Natural killer cell treated with Interleukin-12 subunit alpha and Interleukin-12 subunit beta and Interleukin-15 and Interleukin-18, amount 100 ng/mL, for 72 hours (primary cell): ENCODE data around the gene SLC9B2. TPM values are rescaled to one million over a fixed set of nuclear protein-coding genes. Genes with fewer than 3 reads are reported as not detected.
"Not testable (repeated sequence)": the region's sequence is repeated elsewhere in the genome, so short reads cannot be mapped to it uniquely, and the experiment has no call there.

Experiments used
- ATAC-seq, 2 donors: fragments of 150-1000 bp; cut with Tn5 transposase in 1 of 2; sonication (Bioruptor Pico), chemical (Tn5 transposase) in 1 of 2; 2 replicates each; pipeline ENCODE4 v1.10.0; 2021
- DNase-seq: peaks from one replicate; pipeline ENCODE4 v3.0.0; 2022; ENCODE audit warnings: low spot score
- H3K27ac Mint-ChIP-seq, 2 donors: 1 replicate in 1 of 2; 2 replicates in 1 of 2; pipeline ENCODE4 v1.8.0; 2022; ENCODE audit warnings: mixed read lengths in 2 of 2, mild to moderate bottlenecking in 1 of 2, moderate library complexity in 1 of 2
- H3K27me3 Mint-ChIP-seq, 2 donors: 1 replicate in 1 of 2; 2 replicates in 1 of 2; pipeline ENCODE4 v1.8.0; 2022; ENCODE audit warnings: mixed read lengths in 2 of 2
- H3K36me3 Mint-ChIP-seq: one replicate; pipeline ENCODE4 v1.8.0; 2022; ENCODE audit warnings: mixed read lengths
- H3K4me1 Mint-ChIP-seq, 2 donors: 1 replicate in 1 of 2; 2 replicates in 1 of 2; pipeline ENCODE4 v1.8.0; 2022; ENCODE audit warnings: low read depth in 2 of 2, mixed read lengths in 2 of 2, mild to moderate bottlenecking in 1 of 2
- H3K4me3 Mint-ChIP-seq: one replicate; pipeline ENCODE4 v1.8.0; 2022; ENCODE audit warnings: mixed read lengths
- H3K9me3 Mint-ChIP-seq: 2 replicates; pipeline ENCODE4 v1.8.0; 2022; ENCODE audit warnings: mixed read lengths
- total RNA-seq, 2 donors: library from RNA; stranded (reverse); gene quantifications; one replicate each; pipeline ENCODE4 v1.2.3, GENCODE V29; 2022

SLC9B2 gene
- total RNA-seq, 2 donors from 2014 or later = 19.6 to 46.6 TPM

- Mint-ChIP-seq H3K9me3 (no peaks in the 10 kb centered on the region), H3K36me3 (no peaks in the 10 kb centered on the region), H3K4me3 (peak within 1 kb of the TSS; percentile 91), H3K27ac (peak within 1 kb of the TSS; percentile 90 to 92), H3K4me1 (peaks cover 9 to 14% of the 10 kb centered on the region in 2 donors), H3K27me3 (no peaks in the 10 kb centered on the region)
- peak; percentile 96 for DNase-seq
- ATAC-seq = peak; percentile 99
These were observed 57.0 kb downstream of the SLC9B2 start, which contains the start of gene SLC9B1 for GRCh38 chr4:103019308-103020124. TSS of gene SLC9B1 (minus strand) at chr4:103019705. CDS start at chr4:102991711, 27,994 bp downstream.

- DNase-seq (no peak), ATAC-seq (no peak)
- Mint-ChIP-seq H3K4me3 (peak overlapping the region; percentile 91), H3K27ac (peak overlapping the region; percentile 90 to 92), H3K27me3 (no peaks in the 10 kb centered on the region), H3K9me3 (no peaks in the 10 kb centered on the region), H3K4me1 (peaks cover 9 to 14% of the 10 kb centered on the region in 2 donors), H3K36me3 (no peaks in the 10 kb centered on the region)
These were observed 57.9 kb downstream of the SLC9B2 start for GRCh38 chr4:103018391-103019307.

- Mint-ChIP-seq H3K4me1 (peaks cover 0 to 2% of the 10 kb centered on the region in 2 donors), H3K36me3 (no peaks in the 10 kb centered on the region), H3K27me3 (no peaks in the 10 kb centered on the region), H3K27ac (peak overlapping the region in 1 of 2 donors; percentile 28), H3K9me3 (no peaks in the 10 kb centered on the region), H3K4me3 (no peak overlapping the region)
- DNase-seq (no peak), ATAC-seq (no peak)
These were observed 64.0 kb downstream of the SLC9B2 start for GRCh38 chr4:103012551-103012950.

- Mint-ChIP-seq H3K27me3 (no peaks in the 10 kb centered on the region), H3K9me3 (no peaks in the 10 kb centered on the region), H3K27ac (peak overlapping the region in 1 of 2 donors; percentile 28), H3K4me3 (no peak overlapping the region), H3K4me1 (peaks cover 0 to 2% of the 10 kb centered on the region in 2 donors), H3K36me3 (no peaks in the 10 kb centered on the region)
- ATAC-seq = no peak
- no peak for DNase-seq
These were observed 64.5 kb downstream of the SLC9B2 start for GRCh38 chr4:103012060-103012459.

GRCh38 chr4:103011378-103012025, 65.1 kb downstream of the SLC9B2 start:
- ATAC-seq (peak; percentile 17 to 36), DNase-seq (no peak)
- Mint-ChIP-seq H3K27me3 (no peaks in the 10 kb centered on the region), H3K9me3 (no peaks in the 10 kb centered on the region), H3K27ac (peak overlapping the region in 1 of 2 donors; percentile 28), H3K36me3 (no peaks in the 10 kb centered on the region), H3K4me1 (peaks cover 0 to 2% of the 10 kb centered on the region in 2 donors), H3K4me3 (no peak overlapping the region)

GRCh38 chr4:103010804-103011203, 65.8 kb downstream of the SLC9B2 start:
- H3K27me3 Mint-ChIP-seq = peaks cover 2 to 7% of the 10 kb centered on the region in 2 donors
- H3K9me3 Mint-ChIP-seq = no peaks in the 10 kb centered on the region
- DNase-seq (no peak), ATAC-seq (no peak)
- H3K36me3 Mint-ChIP-seq = no peaks in the 10 kb centered on the region
- no peak overlapping the region for H3K4me3 Mint-ChIP-seq
- peaks cover 0 to 2% of the 10 kb centered on the region in 2 donors for H3K4me1 Mint-ChIP-seq
- no peak overlapping the region for H3K27ac Mint-ChIP-seq

- no peak overlapping the region for H3K4me3 Mint-ChIP-seq
- H3K27ac Mint-ChIP-seq = no peak overlapping the region
- ATAC-seq (peak; percentile 73 to 80), DNase-seq (no peak)
- H3K4me1 Mint-ChIP-seq = peaks cover 0 to 2% of the 10 kb centered on the region in 2 donors
- peaks cover 3 to 19% of the 10 kb centered on the region in 2 donors for H3K27me3 Mint-ChIP-seq
- H3K9me3 Mint-ChIP-seq = no peaks in the 10 kb centered on the region
- H3K36me3 Mint-ChIP-seq = no peaks in the 10 kb centered on the region
These were observed 67.5 kb downstream of the SLC9B2 start for GRCh38 chr4:103008875-103009729.

GRCh38 chr4:103002551-103002950, 74.0 kb downstream of the SLC9B2 start:
- Mint-ChIP-seq H3K36me3 (no peaks in the 10 kb centered on the region), H3K4me3 (no peak overlapping the region), H3K9me3 (no peaks in the 10 kb centered on the region), H3K27me3 (peaks cover 3 to 25% of the 10 kb centered on the region in 2 donors), H3K27ac (no peak overlapping the region), H3K4me1 (no peaks in the 10 kb centered on the region)
- no peak for DNase-seq
- ATAC-seq = no peak

- no peak for DNase-seq
- Mint-ChIP-seq H3K27me3 (no peaks in the 10 kb centered on the region), H3K36me3 (peaks cover 6% of the 10 kb centered on the region), H3K27ac (no peak overlapping the region), H3K4me3 (no peak overlapping the region), H3K9me3 (no peaks in the 10 kb centered on the region), H3K4me1 (no peaks in the 10 kb centered on the region)
- no peak for ATAC-seq
These were observed 81.8 kb downstream of the SLC9B2 start for GRCh38 chr4:102994803-102995202.

GRCh38 chr4:102993985-102994384, 82.6 kb downstream of the SLC9B2 start:
- H3K4me1 Mint-ChIP-seq, H3K9me3 Mint-ChIP-seq, H3K4me3 Mint-ChIP-seq, H3K27me3 Mint-ChIP-seq, H3K27ac Mint-ChIP-seq, ATAC-seq, H3K36me3 Mint-ChIP-seq, DNase-seq: not testable (repeated sequence)

GRCh38 chr4:102988429-102989020, 88.0 kb downstream of the SLC9B2 start:
- Mint-ChIP-seq H3K4me3 (peak overlapping the region; percentile 13), H3K4me1 (peaks cover 6 to 8% of the 10 kb centered on the region in 2 donors)

GRCh38 chr4:102981005-102981404, 95.6 kb downstream of the SLC9B2 start:
- Mint-ChIP-seq H3K9me3 (no peaks in the 10 kb centered on the region), H3K36me3 (no peaks in the 10 kb centered on the region), H3K27ac (no peak overlapping the region), H3K4me3 (no peak overlapping the region), H3K27me3 (no peaks in the 10 kb centered on the region), H3K4me1 (no peaks in the 10 kb centered on the region)
- DNase-seq = no peak
- ATAC-seq = no peak

More at GRCh38 chr4:102988429-102989020, 88.0 kb downstream of the SLC9B2 start:
- no peaks in the 10 kb centered on the region for H3K9me3 Mint-ChIP-seq
- H3K36me3 Mint-ChIP-seq = peaks cover 10% of the 10 kb centered on the region
- no peaks in the 10 kb centered on the region for H3K27me3 Mint-ChIP-seq
- peak overlapping the region; percentile 34 to 38 for H3K27ac Mint-ChIP-seq
- DNase-seq = no peak
- peak in 1 of 2 donors; percentile 43 for ATAC-seq
